ENCODE data around the gene ZNF423.

- TF ChIP-seq POLR2A (IDR thresholded peaks at IDR 0.05) (no peak), CTCF (IDR thresholded peaks at IDR 0.05) (no peak)
These were observed 227.8 kb downstream of the ZNF423 start for GRCh38 chr16:49628148-49628547.
